Gastrocnemius medialis (tissue), 4 donors: Measurements from ENCODE around the gene PSMC3.

Source experiments
- POLR2A ChIP-seq, 2 donors: fragments of 450-650 bp; IDR thresholded peaks; one replicate each; pipeline ENCODE4 v1.6.1; 2017; ENCODE audit warnings: antibody characterized with exemption in 2 of 2, mild to moderate bottlenecking in 2 of 2, moderate library complexity in 2 of 2
- TF ChIP-seq, protein P1 (sequence below), 5 experiments: fragments of 450-650 bp in 3 of 5; fragments of 200-600 bp in 2 of 5; sonication (generic) in 2 of 5; IDR thresholded peaks in 4 of 5; conservative IDR thresholded peaks in 1 of 5; 1 replicate in 4 of 5; 2 replicates in 1 of 5; pipeline ENCODE4 v1.5.1; 2016 to 2019; ENCODE audit warnings: antibody characterized with exemption in 5 of 5, mild to moderate bottlenecking in 3 of 5, moderate library complexity in 3 of 5

DNA sequence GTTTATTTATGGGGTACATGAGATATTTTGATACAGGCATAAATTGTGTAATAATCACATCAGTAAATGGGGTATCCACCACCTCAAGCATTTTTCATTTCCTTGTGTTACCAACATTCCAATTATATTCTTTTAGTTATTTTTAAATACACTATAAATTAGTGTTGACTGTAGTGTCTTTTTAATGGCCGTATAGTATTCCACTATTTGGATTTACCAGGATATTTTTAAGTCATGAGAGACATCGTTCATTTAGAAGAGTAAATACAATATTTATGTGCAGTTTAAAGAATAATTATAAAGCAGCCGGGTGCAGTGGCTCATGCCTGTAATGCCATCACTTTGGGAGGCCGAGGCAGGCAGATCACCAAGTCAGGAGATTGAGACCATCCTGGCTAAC, 41.7 kb downstream of the PSMC3 start:
- TF ChIP-seq POLR2A (IDR thresholded peaks at IDR 0.05) = no peak
- TF ChIP-seq, protein P1, sequence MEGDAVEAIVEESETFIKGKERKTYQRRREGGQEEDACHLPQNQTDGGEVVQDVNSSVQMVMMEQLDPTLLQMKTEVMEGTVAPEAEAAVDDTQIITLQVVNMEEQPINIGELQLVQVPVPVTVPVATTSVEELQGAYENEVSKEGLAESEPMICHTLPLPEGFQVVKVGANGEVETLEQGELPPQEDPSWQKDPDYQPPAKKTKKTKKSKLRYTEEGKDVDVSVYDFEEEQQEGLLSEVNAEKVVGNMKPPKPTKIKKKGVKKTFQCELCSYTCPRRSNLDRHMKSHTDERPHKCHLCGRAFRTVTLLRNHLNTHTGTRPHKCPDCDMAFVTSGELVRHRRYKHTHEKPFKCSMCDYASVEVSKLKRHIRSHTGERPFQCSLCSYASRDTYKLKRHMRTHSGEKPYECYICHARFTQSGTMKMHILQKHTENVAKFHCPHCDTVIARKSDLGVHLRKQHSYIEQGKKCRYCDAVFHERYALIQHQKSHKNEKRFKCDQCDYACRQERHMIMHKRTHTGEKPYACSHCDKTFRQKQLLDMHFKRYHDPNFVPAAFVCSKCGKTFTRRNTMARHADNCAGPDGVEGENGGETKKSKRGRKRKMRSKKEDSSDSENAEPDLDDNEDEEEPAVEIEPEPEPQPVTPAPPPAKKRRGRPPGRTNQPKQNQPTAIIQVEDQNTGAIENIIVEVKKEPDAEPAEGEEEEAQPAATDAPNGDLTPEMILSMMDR (IDR thresholded peaks at IDR 0.05 in 4 of 5, conservative IDR thresholded peaks at IDR 0.05 in 1 of 5) = no peak
